GM12878 (cell line): ENCODE data around the gene MYO7A. TPM values are rescaled to one million over a fixed set of nuclear protein-coding genes. Genes with fewer than 3 reads are reported as not detected.

Experiments used
- ATAC-seq: fragments of 200-7000 bp; cut with Tn5 transposase; 3 replicates; pipeline ENCODE4 v1.9.1; 2020; ENCODE audit warnings: mild to moderate bottlenecking, moderate library complexity
- BruUV-seq: library from RNA; stranded (reverse); fragments of 400-500 nt; replicated peaks from 2 replicates; lab custom pipeline; 2021; lab: Mats Ljungman, UMichigan
- CTCF ChIA-PET: fragments of 300-600 bp; sonication (Branson Sonifier 250); formaldehyde crosslinking; extraction: SDS; loops from one replicate; lab custom pipeline; 2021; ENCODE audit warnings: inconsistent platforms; lab: Yijun Ruan, JAX
- POLR2A ChIA-PET: fragments of 350-600 bp; formaldehyde crosslinking; extraction: SDS; loops from one replicate; lab custom pipeline; 2021; ENCODE audit warnings: inconsistent platforms; lab: Charles Lee
- RAD21 ChIA-PET: fragments of 300-600 bp; sonication (Branson Sonifier 250); formaldehyde crosslinking; loops from one replicate; lab custom pipeline; 2023; ENCODE audit warnings: antibody characterized with exemption; ENCODE audit not compliant: unreplicated experiment; lab: Charles Lee
- SMC1A ChIA-PET: fragments of 300-600 bp; sonication (Branson Sonifier 250); formaldehyde crosslinking; loops from one replicate; lab custom pipeline; 2023; ENCODE audit not compliant: unreplicated experiment, uncharacterized antibody; lab: Charles Lee
- DNase-seq: peaks from one replicate; pipeline ENCODE4 v3.0.0-alpha.2; 2011; ENCODE audit warnings: low read depth, low spot score
- FAIRE-seq: peaks from 3 replicates; lab custom pipeline; 2011; peaks lifted over from hg19 to GRCh38; lab: Jason Lieb, UNC
- H2AFZ ChIP-seq: 2 replicates; pipeline ENCODE4 v1.6.0; 2011; ENCODE audit warnings: low read depth, low read length, control low read depth; ENCODE audit not compliant: control insufficient read depth
- H3K27ac ChIP-seq: 2 replicates; pipeline ENCODE4 v1.5.1; 2011; ENCODE audit warnings: control low read depth; ENCODE audit not compliant: control insufficient read depth, insufficient read depth
- H3K27me3 ChIP-seq, 2 experiments: replicated peaks in 1 of 2; 2 replicates each; pipeline versions ENCODE4 v1.6.0 to v1.6.1; 2011; ENCODE audit warnings: low read length in 1 of 2; ENCODE audit not compliant: control insufficient read depth in 2 of 2, insufficient read depth in 2 of 2
- H3K36me3 ChIP-seq, 2 experiments: 2 replicates each; pipeline ENCODE4 v1.5.1; 2011; ENCODE audit warnings: low read length in 1 of 2; ENCODE audit not compliant: control insufficient read depth in 2 of 2, insufficient read depth in 2 of 2
- H3K4me1 ChIP-seq: 2 replicates; pipeline ENCODE4 v1.6.1; 2011; ENCODE audit warnings: mild to moderate bottlenecking, low read length, moderate library complexity, mixed read lengths; ENCODE audit not compliant: control insufficient read depth, insufficient read depth
- H3K4me2 ChIP-seq: 2 replicates; pipeline ENCODE4 v1.6.0; 2011; ENCODE audit warnings: control low read depth; ENCODE audit not compliant: control insufficient read depth, insufficient read depth
- H3K4me3 ChIP-seq: fragments of 200-600 bp; sonication (generic); 2 replicates; pipeline ENCODE4 v1.5.1; 2016
- H3K79me2 ChIP-seq: 2 replicates; pipeline ENCODE4 v1.6.0; 2011; ENCODE audit warnings: low read length; ENCODE audit not compliant: control insufficient read depth, insufficient read depth
- H3K9ac ChIP-seq: 2 replicates; pipeline ENCODE4 v1.8.0; 2011; ENCODE audit warnings: low read length, control low read depth, mixed read lengths; ENCODE audit not compliant: control insufficient read depth, insufficient read depth
- H3K9me3 ChIP-seq: replicated peaks from 3 replicates; pipeline ENCODE4 v1.5.1; 2011; ENCODE audit warnings: mild to moderate bottlenecking, low read length; ENCODE audit not compliant: control insufficient read depth, insufficient read depth
- H4K20me1 ChIP-seq: 2 replicates; pipeline ENCODE4 v1.6.0; 2011; ENCODE audit not compliant: control insufficient read depth, insufficient read depth
- ATF7 ChIP-seq: fragments of 450-650 bp; IDR thresholded peaks from 2 replicates; pipeline ENCODE4 v1.6.1; 2016; ENCODE audit warnings: low read depth, mild to moderate bottlenecking
- ETV6 ChIP-seq, 2 experiments: fragments of 450-650 bp in 1 of 2; IDR thresholded peaks in 1 of 2; conservative IDR thresholded peaks in 1 of 2; 2 replicates each; pipeline ENCODE4 v1.6.1; 2014; ENCODE audit warnings: antibody characterized with exemption in 1 of 2, borderline replicate concordance in 1 of 2, low read depth in 1 of 2, mild to moderate bottlenecking in 1 of 2, moderate library complexity in 1 of 2
- POU2F2 ChIP-seq: IDR thresholded peaks from 3 replicates; pipeline ENCODE4 v1.6.1; 2011; ENCODE audit warnings: low read depth, mild to moderate bottlenecking, low read length, borderline replicate concordance
- RUNX3 ChIP-seq: IDR thresholded peaks from 2 replicates; pipeline ENCODE4 v1.6.1; 2012; ENCODE audit warnings: low read length, inconsistent platforms
- WGBS: methylation state at CpG from one replicate; pipeline ENCODE4 v1.1.6; 2016; ENCODE audit warnings: low lambda C conversion rate; ENCODE audit not compliant: insufficient replicate concordance, insufficient coverage; ENCODE audit errors: missing lambda C conversion rate; 5-methylcytosine and 5-hydroxymethylcytosine counted together
- in situ Hi-C: fragments of 300-500 bp; cut with MboI; formaldehyde crosslinking; loops from 9 replicates; pipeline ENCODE4 v1.14.3; 2018; ENCODE audit warnings: mixed read lengths
- intact Hi-C: fragments of 100-400 bp; cut with micrococcal nuclease; formaldehyde crosslinking; loops from one replicate; pipeline ENCODE4 v1.14.2; 2022; ENCODE audit not compliant: unreplicated experiment
- polyA plus RNA-seq, 11 experiments: library from polyadenylated mRNA; depleted of rRNA in 4 of 11; unstranded in 6 of 11; stranded (reverse) in 5 of 11; fragments of >200 nt; fragmentation: Nextera tagmentation in 4 of 11; fragmentation: Illumina TruSeq in 1 of 11; extraction: Ambion mirVana in 4 of 11; extraction: Trizol in 1 of 11; gene quantifications; 1 replicate in 1 of 11; 2 replicates in 10 of 11; pipeline versions ENCODE4 v1.2.1 to v1.2.3, GENCODE V29; 2011 to 2016; ENCODE audit warnings: inconsistent platforms in 2 of 11, missing spikeins in 2 of 11, low read depth in 1 of 11
- total RNA-seq, 4 experiments: library from RNA; depleted of rRNA in 3 of 4; stranded (reverse); fragments of >200 nt in 3 of 4; fragmentation: Illumina TruSeq in 1 of 4; extraction: Trizol in 1 of 4; gene quantifications; 2 replicates each; pipeline versions ENCODE4 v1.2.1 to v1.2.3, GENCODE V29; 2013 to 2021
- TF ChIP-seq, protein P1 (sequence below): fragments of 450-650 bp; formaldehyde crosslinking; IDR thresholded peaks from 2 replicates; pipeline ENCODE4 v1.4.0; 2020; ENCODE audit warnings: mild to moderate bottlenecking, moderate library complexity

Gene MYO7A
- total and polyA plus RNA-seq, 10 of the 15 experiments (the other 5 are each of a cell fraction or from before 2014, with no cell fraction given), result 0.01 to 0.21 (median 0.04) TPM; not detected in 6

- Histone ChIP-seq H2AFZ (no peak overlapping the region), H3K79me2 (no peaks in the 10 kb centered on the region), H3K4me2 (0 out of 2 replicates have a peak overlapping the region, but pooled peaks have one; percentile 53), H3K36me3 (no peaks in the 10 kb centered on the region), H4K20me1 (no peaks in the 10 kb centered on the region), H3K9ac (no peak overlapping the region), H3K4me1 (peaks cover 14% of the 10 kb centered on the region), H3K9me3 (no peaks in the 10 kb centered on the region; the same call in 2 of the 3 replicates), H3K27me3 (no peaks in the 10 kb centered on the region), H3K4me3 (no peak overlapping the region), H3K27ac (no peak overlapping the region)
- DNase-seq (no peak), FAIRE-seq (peak; percentile 7), ATAC-seq (peak; percentile 29; the same call in 2 of the 3 replicates)
- CTCF ChIA-PET, result interaction anchor here (1.0 to 2.3 kb wide), 5 partner anchors 10 to 32 kb away, joined by 3 to 5 read pairs (median 4); partner anchors contain the start of gene CAPN5
- intact Hi-C loops, result no loop called here
- 47% methylated on average over 2 of the region's 2 CpGs for WGBS
- POLR2A ChIA-PET, result no interaction called here
- SMC1A ChIA-PET, result interaction anchor here (1.0 to 4.5 kb wide), 2 partner anchors 11 to 55 kb away, joined by 3 to 24 read pairs; no protein-coding TSS in a partner anchor
- no TSS peak for BruUV-seq
- RAD21 ChIA-PET, result no interaction called here
- TF ChIP-seq, protein P1, sequence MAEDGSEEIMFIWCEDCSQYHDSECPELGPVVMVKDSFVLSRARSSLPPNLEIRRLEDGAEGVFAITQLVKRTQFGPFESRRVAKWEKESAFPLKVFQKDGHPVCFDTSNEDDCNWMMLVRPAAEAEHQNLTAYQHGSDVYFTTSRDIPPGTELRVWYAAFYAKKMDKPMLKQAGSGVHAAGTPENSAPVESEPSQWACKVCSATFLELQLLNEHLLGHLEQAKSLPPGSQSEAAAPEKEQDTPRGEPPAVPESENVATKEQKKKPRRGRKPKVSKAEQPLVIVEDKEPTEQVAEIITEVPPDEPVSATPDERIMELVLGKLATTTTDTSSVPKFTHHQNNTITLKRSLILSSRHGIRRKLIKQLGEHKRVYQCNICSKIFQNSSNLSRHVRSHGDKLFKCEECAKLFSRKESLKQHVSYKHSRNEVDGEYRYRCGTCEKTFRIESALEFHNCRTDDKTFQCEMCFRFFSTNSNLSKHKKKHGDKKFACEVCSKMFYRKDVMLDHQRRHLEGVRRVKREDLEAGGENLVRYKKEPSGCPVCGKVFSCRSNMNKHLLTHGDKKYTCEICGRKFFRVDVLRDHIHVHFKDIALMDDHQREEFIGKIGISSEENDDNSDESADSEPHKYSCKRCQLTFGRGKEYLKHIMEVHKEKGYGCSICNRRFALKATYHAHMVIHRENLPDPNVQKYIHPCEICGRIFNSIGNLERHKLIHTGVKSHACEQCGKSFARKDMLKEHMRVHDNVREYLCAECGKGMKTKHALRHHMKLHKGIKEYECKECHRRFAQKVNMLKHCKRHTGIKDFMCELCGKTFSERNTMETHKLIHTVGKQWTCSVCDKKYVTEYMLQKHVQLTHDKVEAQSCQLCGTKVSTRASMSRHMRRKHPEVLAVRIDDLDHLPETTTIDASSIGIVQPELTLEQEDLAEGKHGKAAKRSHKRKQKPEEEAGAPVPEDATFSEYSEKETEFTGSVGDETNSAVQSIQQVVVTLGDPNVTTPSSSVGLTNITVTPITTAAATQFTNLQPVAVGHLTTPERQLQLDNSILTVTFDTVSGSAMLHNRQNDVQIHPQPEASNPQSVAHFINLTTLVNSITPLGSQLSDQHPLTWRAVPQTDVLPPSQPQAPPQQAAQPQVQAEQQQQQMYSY (CRISPR knock-in tag), result no peak
- TF ChIP-seq ATF7 (0 out of 2 replicates have a peak, but pooled peaks have one; percentile 14), ETV6 (conservative IDR thresholded peaks at IDR 0.05 in 1 of 2, IDR thresholded peaks at IDR 0.05 in 1 of 2; ENCODE audit: borderline replicate concordance in 1 of 2, low read depth in 1 of 2) (peak in 1 of 2 experiments; percentile 41; a peak in 1 of 4 replicates), RUNX3 (peak; percentile 71), POU2F2 (0 out of 3 replicates have a peak, but pooled peaks have one; percentile 41)
- in situ Hi-C loops, result no loop called here
Observed at GRCh38 chr11:77079666-77080065, 48.4 kb upstream of the MYO7A start.
